Common myeloid progenitor, CD34-positive (primary cell): ENCODE data around the gene PAXIP1.

Experiments used
- CTCF ChIA-PET: fragments of 350-600 bp; sonication (Branson Sonifier 250); formaldehyde crosslinking; loops from one replicate; lab custom pipeline; 2021; ENCODE audit warnings: antibody characterized with exemption; lab: Charles Lee
- POLR2A ChIA-PET: fragments of 350-600 bp; sonication (Branson Sonifier 250); formaldehyde crosslinking; loops from one replicate; lab custom pipeline; 2021; ENCODE audit warnings: antibody characterized with exemption; lab: Charles Lee
- DNase-seq, 3 donors: peaks; one replicate each; pipeline versions ENCODE4 v3.0.0 to v3.0.0-alpha.2; 2013
- H3K27ac ChIP-seq, 2 experiments: 1 replicate in 1 of 2; 2 replicates in 1 of 2; pipeline ENCODE4 v1.7.0; 2013; ENCODE audit warnings: inconsistent platforms in 2 of 2, low read length in 2 of 2, mild to moderate bottlenecking in 2 of 2, low read depth in 1 of 2, moderate library complexity in 1 of 2; ENCODE audit not compliant: severe bottlenecking in 2 of 2, insufficient read depth in 1 of 2, poor library complexity in 1 of 2
- H3K27me3 ChIP-seq, 5 experiments: replicated peaks in 2 of 5; 1 replicate in 3 of 5; 2 replicates in 2 of 5; pipeline versions ENCODE4 v1.6.1 to v1.7.0; 2013; ENCODE audit warnings: low read length in 4 of 5, mild to moderate bottlenecking in 2 of 5, moderate library complexity in 2 of 5, inconsistent platforms in 1 of 5; ENCODE audit not compliant: insufficient read depth in 5 of 5, control insufficient read depth in 4 of 5
- H3K36me3 ChIP-seq, 4 experiments: 1 replicate in 2 of 4; 2 replicates in 2 of 4; pipeline versions ENCODE4 v1.6.1 to v1.7.0; 2013; ENCODE audit warnings: low read length in 3 of 4, control low read depth in 1 of 4, mild to moderate bottlenecking in 1 of 4; ENCODE audit not compliant: control insufficient read depth in 4 of 4, insufficient read depth in 4 of 4
- H3K4me1 ChIP-seq, 4 experiments: 1 replicate in 3 of 4; 2 replicates in 1 of 4; pipeline versions ENCODE4 v1.6.1 to v1.7.1; 2013; ENCODE audit warnings: low read length in 3 of 4, mild to moderate bottlenecking in 3 of 4, control low read depth in 1 of 4, inconsistent platforms in 1 of 4, moderate library complexity in 1 of 4; ENCODE audit not compliant: control insufficient read depth in 4 of 4, insufficient read depth in 4 of 4; ENCODE audit errors: control extremely low read depth in 1 of 4
- H3K4me3 ChIP-seq, 7 experiments: 1 replicate in 4 of 7; 2 replicates in 3 of 7; pipeline versions ENCODE4 v1.5.1 to v1.7.0; 2013; ENCODE audit warnings: mild to moderate bottlenecking in 7 of 7, low read length in 6 of 7, moderate library complexity in 6 of 7, inconsistent platforms in 2 of 7, low read depth in 2 of 7, control low read depth in 1 of 7; ENCODE audit not compliant: insufficient read depth in 4 of 7, control insufficient read depth in 1 of 7; ENCODE audit errors: extremely low read depth in 1 of 7
- H3K9me3 ChIP-seq, 5 experiments: 1 replicate in 4 of 5; 2 replicates in 1 of 5; pipeline versions ENCODE4 v1.6.1 to v1.7.1; 2013; ENCODE audit warnings: low read length in 4 of 5, mild to moderate bottlenecking in 2 of 5, inconsistent platforms in 1 of 5, low read depth in 1 of 5, moderate library complexity in 1 of 5; ENCODE audit not compliant: control insufficient read depth in 4 of 5, insufficient read depth in 2 of 5; ENCODE audit errors: control extremely low read depth in 1 of 5
- WGBS: methylation state at CpG from one replicate; pipeline ENCODE4 v1.1.5; 2013; ENCODE audit not compliant: insufficient coverage; 5-methylcytosine and 5-hydroxymethylcytosine counted together

PAXIP1 gene

GRCh38 chr7:154997840-154998370 lies 5.0 kb downstream of the PAXIP1 start:
- CTCF ChIA-PET, result interaction anchor here (0.8 to 3.2 kb wide), 4 partner anchors 9 to 347 kb away, joined by 3 to 15 read pairs (median 3); no protein-coding TSS in a partner anchor

GRCh38 chr7:154996756-154997155 lies 6.2 kb downstream of the PAXIP1 start:
- no peaks in the 10 kb centered on the region for H3K9me3 ChIP-seq
- peaks cover 1 to 9% (median 2%) of the 10 kb centered on the region in 4 experiments for H3K4me1 ChIP-seq
- H3K36me3 ChIP-seq, result peaks cover 8 to 58% (median 21%) of the 10 kb centered on the region in 4 experiments
- H3K4me3 ChIP-seq, result no peak overlapping the region
- no peak overlapping the region for H3K27ac ChIP-seq
- CTCF ChIA-PET, result interaction anchor here (1.7 kb wide), 1 partner anchor 13 kb away, joined by 4 read pairs; no protein-coding TSS in a partner anchor
- 86% methylated on average over 1 of the region's 4 CpGs for WGBS
- no peak for DNase-seq
- POLR2A ChIA-PET, result interaction anchor here (0.7 kb wide), 1 partner anchor 23 kb away, joined by 3 read pairs; no protein-coding TSS in a partner anchor
- H3K27me3 ChIP-seq, result no peaks in the 10 kb centered on the region

More at GRCh38 chr7:154997840-154998370, 5.0 kb downstream of the PAXIP1 start:
- no peaks in the 10 kb centered on the region for H3K27me3 ChIP-seq
- H3K27ac ChIP-seq, result no peak overlapping the region
- 95% methylated on average over 10 of the region's 10 CpGs for WGBS
- H3K9me3 ChIP-seq, result no peaks in the 10 kb centered on the region
- peaks cover 5 to 52% (median 18%) of the 10 kb centered on the region in 4 experiments for H3K36me3 ChIP-seq
- no peak overlapping the region for H3K4me3 ChIP-seq
- DNase-seq, result no peak
- POLR2A ChIA-PET, result no interaction called here
- H3K4me1 ChIP-seq, result peaks cover 4 to 10% (median 5%) of the 10 kb centered on the region in 4 experiments

GRCh38 chr7:154996101-154996500 lies 6.8 kb downstream of the PAXIP1 start:
- Histone ChIP-seq H3K9me3 (no peaks in the 10 kb centered on the region), H3K4me3 (no peak overlapping the region), H3K27me3 (no peaks in the 10 kb centered on the region), H3K4me1 (peaks cover 0 to 7% (median 0%) of the 10 kb centered on the region in 4 experiments), H3K36me3 (peaks cover 8 to 60% (median 22%) of the 10 kb centered on the region in 4 experiments), H3K27ac (no peak overlapping the region)
- CTCF ChIA-PET, result interaction anchor here (1.7 kb wide), 1 partner anchor 14 kb away, joined by 4 read pairs; no protein-coding TSS in a partner anchor
- WGBS, result no CpG with 5 or more reads among the region's 1 CpG
- POLR2A ChIA-PET, result no interaction called here
- no peak for DNase-seq

GRCh38 chr7:154994996-154995395 lies 7.9 kb downstream of the PAXIP1 start:
- CTCF ChIA-PET, result interaction anchor here (0.9 to 1.1 kb wide), 3 partner anchors 12 to 82 kb away, joined by 3 read pairs; no protein-coding TSS in a partner anchor

GRCh38 chr7:154990964-154991540 lies 11.9 kb downstream of the PAXIP1 start:
- Histone ChIP-seq H3K9me3 (no peaks in the 10 kb centered on the region), H3K27me3 (no peaks in the 10 kb centered on the region), H3K27ac (no peak overlapping the region), H3K36me3 (peaks cover 8 to 53% (median 11%) of the 10 kb centered on the region in 4 experiments), H3K4me1 (peaks cover 0 to under 1% (median 0%) of the 10 kb centered on the region in 4 experiments), H3K4me3 (no peak overlapping the region)
- 91% methylated on average over 2 of the region's 3 CpGs for WGBS
- CTCF ChIA-PET, result interaction anchor here (0.7 to 1.8 kb wide), 4 partner anchors 11 to 64 kb away, joined by 3 to 5 read pairs (median 4); no protein-coding TSS in a partner anchor
- no peak for DNase-seq
- POLR2A ChIA-PET, result no interaction called here

More at GRCh38 chr7:154994996-154995395, 7.9 kb downstream of the PAXIP1 start:
- POLR2A ChIA-PET, result interaction anchor here (0.6 kb wide), 1 partner anchor 11 kb away, joined by 5 read pairs; no protein-coding TSS in a partner anchor
- 100% methylated on average over 1 of the region's 2 CpGs for WGBS
- H3K4me3 ChIP-seq, result no peak overlapping the region
- no peaks in the 10 kb centered on the region for H3K4me1 ChIP-seq
- H3K9me3 ChIP-seq, result no peaks in the 10 kb centered on the region
- peaks cover 11 to 66% (median 23%) of the 10 kb centered on the region in 4 experiments for H3K36me3 ChIP-seq
- H3K27ac ChIP-seq, result no peak overlapping the region
- no peaks in the 10 kb centered on the region for H3K27me3 ChIP-seq
- no peak for DNase-seq

GRCh38 chr7:154987571-154987970 lies 15.4 kb downstream of the PAXIP1 start:
- no peak overlapping the region for H3K4me3 ChIP-seq

More at GRCh38 chr7:154987571-154987970, 15.4 kb downstream of the PAXIP1 start:
- ChIA-PET CTCF (no interaction called here), POLR2A (no interaction called here)
- Histone ChIP-seq H3K27ac (no peak overlapping the region), H3K9me3 (no peaks in the 10 kb centered on the region), H3K27me3 (no peaks in the 10 kb centered on the region), H3K4me1 (peaks cover 0 to 5% (median 0%) of the 10 kb centered on the region in 4 experiments), H3K36me3 (peaks cover 7 to 37% (median 10%) of the 10 kb centered on the region in 4 experiments)
- 100% methylated on average over 1 of the region's 3 CpGs for WGBS
- DNase-seq, result no peak
